GM18505 (cell line): ENCODE data around the gene FAM193B.
"Not testable (repeated sequence)": the region's sequence is repeated elsewhere in the genome, so short reads cannot be mapped to it uniquely, and the experiment has no call there.

ENCODE experiments used
- ATAC-seq: cut with Tn5 transposase; IDR thresholded peaks from one replicate; pipeline ENCODE4 v1.9.1; 2021; ENCODE audit not compliant: unreplicated experiment
- POLR2A ChIP-seq: IDR thresholded peaks from 4 replicates; pipeline ENCODE4 v1.6.1; 2011; ENCODE audit warnings: borderline replicate concordance; ENCODE audit not compliant: insufficient read depth, insufficient read length; ENCODE audit errors: extremely low read depth

Gene FAM193B

DNA sequence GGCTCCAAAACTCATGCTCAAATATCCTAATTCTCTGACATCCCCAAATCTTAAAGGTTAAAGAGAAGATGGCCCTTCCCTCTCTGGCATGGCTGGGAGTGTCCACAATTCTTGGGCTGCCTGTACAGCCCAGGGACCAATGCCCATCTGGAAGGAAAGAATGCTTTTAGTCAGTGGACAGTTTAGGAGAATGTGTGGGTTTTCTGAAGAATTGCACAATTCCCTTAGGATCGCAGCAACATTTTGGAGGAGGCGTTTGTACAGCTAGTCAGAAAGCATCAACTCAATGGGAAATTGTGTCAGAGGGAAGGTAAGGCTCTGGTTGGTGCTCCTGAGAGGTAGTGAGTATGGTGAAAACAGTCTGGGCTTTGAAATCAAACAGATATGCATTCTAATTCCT, 15.0 kb downstream of the FAM193B start:
- ATAC-seq, result no peak
- TF ChIP-seq POLR2A, result no peak

- TF ChIP-seq POLR2A, result no peak
- no peak for ATAC-seq
Observed at GRCh38 chr5:177538876-177539275, 15.5 kb downstream of the FAM193B start.

DNA sequence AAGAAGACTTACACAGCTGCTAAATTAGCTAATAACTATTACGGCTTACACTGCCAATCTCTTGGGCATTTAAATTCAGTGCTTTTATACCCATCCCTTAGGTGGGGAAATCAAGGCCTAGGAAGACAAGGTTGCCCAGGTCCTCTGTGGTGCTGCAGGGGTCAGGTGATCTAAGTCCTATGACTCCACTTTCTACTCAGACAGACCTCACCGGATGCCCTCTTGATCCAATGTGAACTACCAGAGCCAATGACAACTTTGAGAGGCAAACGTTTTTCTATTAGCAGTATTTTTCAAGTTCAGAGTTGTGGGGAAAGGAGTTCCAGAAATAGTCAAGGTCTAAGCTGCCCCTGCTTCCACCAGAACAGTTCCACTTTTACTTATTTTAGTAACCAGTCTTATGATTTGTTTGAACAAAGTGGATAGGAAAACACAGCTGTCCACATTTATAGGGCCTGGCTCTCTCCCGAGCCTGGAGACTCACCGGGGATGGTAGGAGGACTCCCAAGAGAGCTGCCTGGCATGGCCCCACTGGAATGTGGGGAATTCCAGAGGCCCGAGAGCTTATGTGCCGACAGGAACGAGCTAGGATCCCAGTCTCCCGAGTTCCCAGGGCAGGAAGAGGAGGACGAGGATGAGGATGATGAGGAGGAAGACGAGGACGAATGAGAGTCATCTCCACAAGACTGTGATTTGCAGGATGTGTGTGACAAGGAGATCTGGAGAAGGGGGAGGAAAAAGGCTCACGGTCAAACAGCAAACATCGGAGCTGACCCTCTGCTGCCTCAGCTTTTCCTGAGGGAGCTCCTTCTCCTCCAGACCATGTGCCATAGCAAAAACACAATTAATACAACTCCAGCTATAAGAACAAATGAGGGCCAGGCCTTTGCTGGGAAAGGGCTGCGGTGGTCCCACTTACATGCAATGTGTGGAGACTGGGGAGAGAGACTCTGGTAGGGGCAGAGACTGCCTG, 16.7 kb downstream of the FAM193B start:
- TF ChIP-seq POLR2A, result no peak
- ATAC-seq, result no peak

- ATAC-seq, result no peak
- no peak for TF ChIP-seq POLR2A
Observed at GRCh38 chr5:177536386-177536785, 18.0 kb downstream of the FAM193B start.

- no peak for ATAC-seq
- TF ChIP-seq POLR2A, result no peak
Observed at GRCh38 chr5:177535125-177535524, 19.2 kb downstream of the FAM193B start.

DNA sequence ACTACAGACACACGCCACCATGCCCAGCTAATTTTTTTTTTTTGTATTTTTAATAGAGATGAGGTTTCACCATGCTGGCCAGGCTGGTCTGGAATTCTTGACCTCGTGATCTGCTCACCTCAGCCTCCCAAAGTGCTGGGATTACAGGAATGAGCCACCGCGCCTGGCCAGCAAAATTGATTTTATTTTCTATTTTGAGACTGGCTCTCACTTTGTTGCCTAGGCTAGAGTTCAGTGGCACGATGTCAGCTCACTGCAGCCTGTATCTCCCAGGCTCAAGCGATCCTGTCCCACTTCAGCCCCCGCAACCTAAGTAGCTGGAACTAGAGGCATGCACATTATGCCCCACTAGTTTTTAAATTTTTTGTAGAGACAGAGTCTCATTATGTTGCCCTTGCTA, 19.9 kb downstream of the FAM193B start:
- not testable (repeated sequence) for ATAC-seq

GRCh38 chr5:177531209-177531940, 23.0 kb downstream of the FAM193B start:
- TF ChIP-seq POLR2A, result no peak
- ATAC-seq, result no peak

- ATAC-seq, result no peak
- TF ChIP-seq POLR2A, result no peak
Observed at GRCh38 chr5:177530638-177531037, 23.7 kb downstream of the FAM193B start.

DNA sequence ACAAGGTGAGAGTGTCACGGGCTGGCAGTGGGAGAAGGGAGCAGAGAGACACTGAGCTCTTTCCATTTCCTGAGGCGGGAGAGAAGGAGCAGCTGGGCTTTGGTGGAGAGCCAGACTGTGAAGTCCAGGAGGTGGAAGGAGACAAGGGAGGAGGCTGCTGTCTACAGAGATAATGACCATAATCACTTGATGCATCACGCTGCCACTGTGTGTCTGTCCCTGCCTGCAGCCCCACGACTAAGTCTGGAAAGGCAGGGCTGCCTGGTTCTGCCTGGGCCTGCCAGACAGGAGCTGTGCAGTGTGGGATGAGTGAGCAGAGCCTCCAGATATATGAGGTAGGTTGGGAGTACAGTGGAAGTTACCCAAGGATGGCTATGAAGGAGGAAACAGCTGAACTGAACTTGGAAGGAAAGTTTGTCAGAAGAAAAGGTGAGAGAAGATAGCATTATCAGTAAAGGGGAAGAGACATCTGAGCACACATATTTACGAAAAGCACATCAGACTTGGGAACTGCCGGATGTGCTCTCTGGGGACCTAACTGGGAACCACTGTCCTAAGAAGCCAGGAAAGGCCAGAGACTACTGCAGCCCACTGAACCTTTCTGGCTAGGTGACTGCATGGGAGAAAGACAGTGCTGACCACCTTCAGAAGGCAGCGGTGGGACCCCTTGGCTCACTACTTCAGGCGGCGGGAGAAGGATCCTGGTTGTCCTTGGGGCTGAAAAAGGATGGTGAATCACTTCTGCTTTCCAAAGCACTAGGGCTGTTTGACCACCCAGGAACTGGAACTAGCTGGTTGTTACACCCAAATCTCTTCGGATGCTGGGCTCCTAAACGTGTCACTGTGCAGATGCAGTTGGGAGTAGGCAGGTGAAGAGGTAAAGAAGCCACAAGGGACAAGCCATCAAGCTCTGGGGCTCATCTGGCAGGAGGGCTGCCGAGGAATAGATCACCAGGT, 24.8 kb downstream of the FAM193B start:
- ATAC-seq, result no peak
- TF ChIP-seq POLR2A, result no peak

DNA sequence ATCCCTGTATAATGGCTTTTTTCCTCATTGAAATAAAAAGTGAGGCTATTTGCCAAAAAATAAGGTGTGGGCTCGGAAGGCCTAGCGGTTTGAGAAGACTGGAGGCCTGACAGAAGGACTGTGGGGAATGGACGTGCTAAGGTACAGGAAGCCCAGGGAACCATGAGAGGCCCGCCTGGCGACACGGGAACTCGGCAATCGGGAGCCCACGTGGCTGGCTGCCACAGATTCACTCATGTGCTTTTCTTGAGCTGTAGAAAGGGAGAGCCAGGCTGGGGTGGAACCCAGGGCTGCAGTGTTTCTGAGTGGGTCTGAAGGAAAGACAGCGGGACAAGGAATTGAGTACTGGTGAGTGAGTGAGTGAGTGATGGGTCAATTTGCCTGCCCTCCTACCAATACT, 25.7 kb downstream of the FAM193B start:
- ATAC-seq, result no peak

GRCh38 chr5:177527595-177527994, 26.8 kb downstream of the FAM193B start:
- no peak for TF ChIP-seq POLR2A
- no peak for ATAC-seq

More for the DNA sequence above, 25.7 kb downstream of the FAM193B start:
- TF ChIP-seq POLR2A, result no peak

GRCh38 chr5:177526791-177527190, 27.6 kb downstream of the FAM193B start:
- no peak for TF ChIP-seq POLR2A
- ATAC-seq, result no peak

- no peak for ATAC-seq
- TF ChIP-seq POLR2A, result no peak
Observed at GRCh38 chr5:177526191-177526590, 28.2 kb downstream of the FAM193B start.
